Skin epidermis (tissue), 12 donors: ENCODE results near the gene TPH2.

Source experiments
- H3K27ac ChIP-seq, 21 experiments: fragments of 200-600 bp; sonication (generic) in 11 of 21; one replicate each; pipeline ENCODE4 v1.5.0; 2020; ENCODE audit warnings: mild to moderate bottlenecking in 3 of 21, inconsistent platforms in 2 of 21, moderate library complexity in 2 of 21
- H3K4me3 ChIP-seq, 7 experiments: fragments of 200-600 bp; sonication (generic) in 2 of 7; one replicate each; pipeline ENCODE4 v1.5.0; 2020; ENCODE audit warnings: inconsistent platforms in 2 of 7, mild to moderate bottlenecking in 2 of 7, moderate library complexity in 1 of 7

The TPH2 gene

GRCh38 chr12:71938728-71939385 lies at the start of gene TPH2:
TPH2 (plus strand) TSS chr12:71938845; CDS start chr12:71938987, 142 bp downstream.
- Histone ChIP-seq H3K27ac (no peak within 1 kb of the TSS), H3K4me3 (no peak within 1 kb of the TSS)

GRCh38 chr12:71890475-71890874 lies 48.2 kb upstream of the TPH2 start:
- no peak overlapping the region for H3K27ac ChIP-seq
- no peak overlapping the region for H3K4me3 ChIP-seq

- Histone ChIP-seq H3K27ac (no peak overlapping the region), H3K4me3 (no peak overlapping the region)
Measured at GRCh38 chr12:71892059-71892458, 46.6 kb upstream of the TPH2 start.

GRCh38 chr12:71896205-71896882 lies 42.3 kb upstream of the TPH2 start:
- Histone ChIP-seq H3K27ac (no peak overlapping the region), H3K4me3 (no peak overlapping the region)

- Histone ChIP-seq H3K27ac (no peak overlapping the region), H3K4me3 (no peak overlapping the region)
Measured at GRCh38 chr12:71900091-71900490, 38.6 kb upstream of the TPH2 start.

GRCh38 chr12:71904629-71905028 lies 34.0 kb upstream of the TPH2 start:
- no peak overlapping the region for H3K4me3 ChIP-seq

GRCh38 chr12:71935594-71935993 lies 3.1 kb upstream of the TPH2 start:
- no peak overlapping the region for H3K4me3 ChIP-seq
- H3K27ac ChIP-seq: no peak overlapping the region

More at GRCh38 chr12:71904629-71905028, 34.0 kb upstream of the TPH2 start:
- H3K27ac ChIP-seq: no peak overlapping the region

GRCh38 chr12:71940068-71940467 lies 1.4 kb downstream of the TPH2 start:
- no peak overlapping the region for H3K27ac ChIP-seq
- no peak overlapping the region for H3K4me3 ChIP-seq

GRCh38 chr12:71941174-71941573 lies 2.5 kb downstream of the TPH2 start:
- Histone ChIP-seq H3K27ac (no peak overlapping the region), H3K4me3 (no peak overlapping the region)

- no peak overlapping the region for H3K4me3 ChIP-seq
- H3K27ac ChIP-seq: no peak overlapping the region
Measured at GRCh38 chr12:71942259-71942658, 3.6 kb downstream of the TPH2 start.

GRCh38 chr12:71942703-71943102 lies 4.1 kb downstream of the TPH2 start:
- H3K4me3 ChIP-seq: no peak overlapping the region

GRCh38 chr12:71945121-71945520 lies 6.5 kb downstream of the TPH2 start:
- Histone ChIP-seq H3K27ac (no peak overlapping the region), H3K4me3 (no peak overlapping the region)

More at GRCh38 chr12:71942703-71943102, 4.1 kb downstream of the TPH2 start:
- H3K27ac ChIP-seq: no peak overlapping the region

- H3K27ac ChIP-seq: no peak overlapping the region
- H3K4me3 ChIP-seq: no peak overlapping the region
Measured at GRCh38 chr12:71945883-71946282, 7.2 kb downstream of the TPH2 start.

GRCh38 chr12:71947645-71948105 lies 9.0 kb downstream of the TPH2 start:
- Histone ChIP-seq H3K27ac (no peak overlapping the region), H3K4me3 (no peak overlapping the region)

- H3K27ac ChIP-seq: no peak overlapping the region
- no peak overlapping the region for H3K4me3 ChIP-seq
Measured at GRCh38 chr12:71948390-71948789, 9.7 kb downstream of the TPH2 start.

GRCh38 chr12:71949646-71950045 lies 11.0 kb downstream of the TPH2 start:
- H3K4me3 ChIP-seq: no peak overlapping the region
- H3K27ac ChIP-seq: no peak overlapping the region

GRCh38 chr12:71950404-71950803 lies 11.8 kb downstream of the TPH2 start:
- H3K27ac ChIP-seq: no peak overlapping the region
- no peak overlapping the region for H3K4me3 ChIP-seq

- Histone ChIP-seq H3K4me3 (no peak overlapping the region), H3K27ac (no peak overlapping the region)
Measured at GRCh38 chr12:71950819-71951218, 12.2 kb downstream of the TPH2 start.

GRCh38 chr12:71954083-71954778 lies 15.6 kb downstream of the TPH2 start:
- Histone ChIP-seq H3K4me3 (no peak overlapping the region), H3K27ac (no peak overlapping the region)

- Histone ChIP-seq H3K27ac (no peak overlapping the region), H3K4me3 (no peak overlapping the region)
Measured at GRCh38 chr12:71954861-71955260, 16.2 kb downstream of the TPH2 start.

GRCh38 chr12:71955970-71956369 lies 17.3 kb downstream of the TPH2 start:
- Histone ChIP-seq H3K4me3 (no peak overlapping the region), H3K27ac (no peak overlapping the region)
